Right atrium auricular region (tissue), 2 donors: ENCODE results near the gene EIF3B. TPM values are rescaled to one million over a fixed set of nuclear protein-coding genes. Genes with fewer than 3 reads are reported as not detected.
"Not testable (repeated sequence)": the region's sequence is repeated elsewhere in the genome, so short reads cannot be mapped to it uniquely, and the experiment has no call there.

Experiments used
- DNase-seq: peaks from one replicate; pipeline ENCODE4 v3.0.0-alpha.2; 2019; ENCODE audit warnings: low spot score
- H3K27ac ChIP-seq, 2 donors: fragments of 200-600 bp; sonication (generic); 1 replicate in 1 of 2; 2 replicates in 1 of 2; pipeline ENCODE4 v1.5.1; 2016 to 2019
- H3K27me3 ChIP-seq, 2 donors: fragments of 200-600 bp; sonication (generic); one replicate each; pipeline versions ENCODE4 v1.5.1 to v1.6.0; 2017 to 2019
- H3K36me3 ChIP-seq: fragments of 200-600 bp; sonication (generic); one replicate; pipeline ENCODE4 v1.5.1; 2016
- H3K4me1 ChIP-seq, 2 donors: fragments of 200-600 bp; sonication (generic); one replicate each; pipeline versions ENCODE4 v1.5.1 to v1.6.0; 2017 to 2019
- H3K4me3 ChIP-seq, 2 donors: fragments of 200-600 bp; sonication (generic); 1 replicate in 1 of 2; 2 replicates in 1 of 2; pipeline ENCODE4 v1.5.1; 2017 to 2019; ENCODE audit warnings: mild to moderate bottlenecking in 1 of 2, moderate library complexity in 1 of 2
- H3K9me3 ChIP-seq, 2 donors: fragments of 200-600 bp; sonication (generic); one replicate each; pipeline ENCODE4 v1.5.1; 2019
- CTCF ChIP-seq, 2 donors: fragments of 200-600 bp; sonication (generic); IDR thresholded peaks; one replicate each; pipeline ENCODE4 v1.5.1; 2019; ENCODE audit warnings: antibody characterized with exemption in 2 of 2
- total RNA-seq, 2 donors: library from RNA; depleted of rRNA; stranded (reverse); fragments of >200 nt; gene quantifications; one replicate each; pipeline ENCODE4 v1.1.0, GENCODE V29; 2016

The EIF3B gene
- total RNA-seq, 2 donors from 2014 or later = 51.4 to 66.9 TPM

- no peak for TF ChIP-seq CTCF (IDR thresholded peaks at IDR 0.05)
- Histone ChIP-seq H3K27ac (no peak overlapping the region), H3K4me1 (peaks cover 0 to 5% of the 10 kb centered on the region in 2 donors), H3K27me3 (no peaks in the 10 kb centered on the region), H3K36me3 (peaks cover 35% of the 10 kb centered on the region), H3K9me3 (no peaks in the 10 kb centered on the region), H3K4me3 (no peak overlapping the region)
- no peak for DNase-seq
Observed at GRCh38 chr7:2383543-2384274, 29.1 kb downstream of the EIF3B start.

DNA sequence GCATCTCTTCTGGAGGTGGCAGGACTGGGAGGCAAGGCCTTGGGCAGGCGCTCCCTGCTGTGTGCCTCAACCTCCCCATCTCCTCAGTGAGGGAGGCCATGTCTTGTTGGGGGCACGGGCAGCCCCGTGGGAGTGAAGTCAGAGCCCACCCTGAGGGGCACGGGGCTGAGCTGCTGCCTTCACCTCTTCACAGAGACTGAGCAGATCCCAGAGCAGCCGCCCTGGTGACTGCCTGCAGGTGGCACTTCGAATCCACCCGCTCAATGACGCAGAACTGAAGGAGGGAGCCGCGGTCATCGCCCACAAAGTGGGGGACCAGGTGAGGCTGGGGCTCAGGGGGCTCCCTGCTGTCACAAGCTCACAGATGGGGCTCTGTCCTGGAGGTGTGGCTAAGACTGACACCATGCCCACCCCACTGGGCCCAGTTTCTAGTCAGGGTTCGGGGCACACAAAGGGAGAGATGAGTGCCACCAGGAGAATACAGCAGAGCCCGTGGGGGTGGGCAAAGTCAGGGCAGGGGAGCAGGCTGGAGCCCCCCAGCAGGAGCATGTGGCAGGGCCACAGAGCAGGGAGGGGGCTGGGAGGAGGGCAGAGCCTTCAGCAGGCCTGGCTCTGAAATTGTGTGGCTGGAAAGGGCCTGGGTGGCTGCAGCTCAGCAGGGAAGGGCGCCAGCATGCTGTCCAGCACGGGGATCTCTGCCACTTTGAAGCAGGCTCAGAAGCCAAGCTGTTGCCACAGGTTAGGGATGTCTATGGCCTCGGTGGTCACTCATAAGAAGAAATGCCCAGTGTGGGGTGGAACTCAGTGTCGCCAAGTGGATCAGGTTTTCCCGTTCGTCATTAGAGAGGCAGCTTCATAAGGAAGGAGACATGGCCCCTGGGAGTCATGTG lies 30.0 kb downstream of the EIF3B start:
- Histone ChIP-seq H3K9me3 (no peaks in the 10 kb centered on the region), H3K4me3 (no peak overlapping the region), H3K27me3 (no peaks in the 10 kb centered on the region), H3K36me3 (peaks cover 26% of the 10 kb centered on the region), H3K27ac (no peak overlapping the region), H3K4me1 (peaks cover 0 to 5% of the 10 kb centered on the region in 2 donors)
- no peak for DNase-seq
- TF ChIP-seq CTCF (IDR thresholded peaks at IDR 0.05) = peak in 1 of 2 donors; percentile 26

DNA sequence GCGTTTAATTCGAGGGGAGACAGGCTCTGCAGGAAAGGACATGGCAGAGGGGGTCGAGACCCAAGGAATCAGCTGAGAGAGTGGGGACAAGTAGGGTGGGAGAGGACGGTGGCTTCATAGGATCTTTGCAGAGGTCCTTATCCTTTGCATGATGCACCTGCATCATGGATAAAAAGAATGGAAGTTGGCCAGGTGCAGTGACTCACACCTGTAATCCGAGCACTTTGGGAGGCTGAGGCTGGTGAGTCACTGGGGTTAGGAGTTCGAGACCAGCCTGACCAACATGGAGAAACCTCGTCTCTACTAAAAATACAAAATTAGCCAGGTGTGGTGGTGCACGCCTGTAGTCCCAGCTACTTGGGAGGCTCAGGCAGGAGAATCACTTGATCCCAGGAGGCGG lies 31.5 kb downstream of the EIF3B start:
- not testable (repeated sequence) for H3K27ac ChIP-seq, DNase-seq, H3K27me3 ChIP-seq, H3K4me3 ChIP-seq, H3K4me1 ChIP-seq, H3K9me3 ChIP-seq
- H3K36me3 ChIP-seq = peaks cover 11% of the 10 kb centered on the region

DNA sequence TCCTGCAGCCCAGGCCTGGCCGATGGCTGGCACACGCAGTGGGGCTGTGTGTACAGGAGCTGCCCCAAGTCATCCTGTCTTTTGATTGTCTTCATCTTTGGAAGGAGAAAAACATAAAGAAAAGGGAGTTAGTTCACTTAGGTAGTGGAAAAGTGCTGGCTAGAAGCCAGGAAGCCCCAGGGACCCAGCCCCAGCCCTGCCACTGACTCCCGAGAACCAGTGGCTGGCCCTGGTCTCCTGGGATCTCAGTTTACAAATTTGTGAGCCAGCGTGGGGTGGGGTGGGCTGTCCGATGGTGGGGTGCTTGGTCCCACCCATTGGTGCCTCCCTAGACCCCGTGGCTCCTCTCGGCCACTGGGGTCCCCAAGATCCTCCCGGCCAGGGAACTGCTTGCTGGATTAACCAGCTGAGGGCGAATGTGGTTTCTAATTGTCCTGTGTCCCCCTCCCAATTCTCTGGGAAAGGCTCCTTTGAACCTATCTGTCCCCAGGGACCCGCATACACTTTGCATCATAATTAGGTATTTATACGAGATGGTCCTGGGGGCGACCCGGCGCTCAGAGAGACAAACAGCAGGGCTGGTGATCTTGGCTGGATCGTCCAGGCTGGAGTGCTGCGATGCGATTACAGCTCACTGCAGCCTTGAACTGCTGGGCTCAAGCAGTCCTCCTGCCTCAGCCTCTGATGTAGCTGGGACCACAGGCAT lies 32.5 kb downstream of the EIF3B start:
- TF ChIP-seq CTCF (IDR thresholded peaks at IDR 0.05) = no peak
- Histone ChIP-seq H3K9me3 (no peaks in the 10 kb centered on the region), H3K4me1 (peaks cover 0 to 5% of the 10 kb centered on the region in 2 donors), H3K27me3 (no peaks in the 10 kb centered on the region), H3K27ac (no peak overlapping the region), H3K4me3 (no peak overlapping the region), H3K36me3 (peaks cover 1% of the 10 kb centered on the region)
- no peak for DNase-seq

- no peaks in the 10 kb centered on the region for H3K36me3 ChIP-seq
- no peaks in the 10 kb centered on the region for H3K9me3 ChIP-seq
- no peaks in the 10 kb centered on the region for H3K27me3 ChIP-seq
- H3K4me3 ChIP-seq = no peak overlapping the region
- H3K4me1 ChIP-seq = peaks cover 0 to 5% of the 10 kb centered on the region in 2 donors
- no peak for TF ChIP-seq CTCF (IDR thresholded peaks at IDR 0.05)
- DNase-seq = peak; percentile 61
- H3K27ac ChIP-seq = no peak overlapping the region
Observed at GRCh38 chr7:2387897-2388636, 33.4 kb downstream of the EIF3B start.
